ENCODE measurements around the gene ST3GAL5. TPM values are rescaled to one million over a fixed set of nuclear protein-coding genes. Genes with fewer than 3 reads are reported as not detected.
A peak's percentile ranks its signal among the peaks of the same experiment; 100 is the strongest.

Gene ST3GAL5
- total and polyA plus RNA-seq, 8 donors: 58.4 to 108 (median 93.9) TPM

GRCh38 chr2:85878719-85879370, 9.9 kb downstream of the ST3GAL5 start:
- intact Hi-C loops (cut with DNase I): no loop called here
- Histone ChIP-seq H3K27me3 (no peaks in the 10 kb centered on the region), H3K27ac (no peak overlapping the region), H3K4me3 (no peak overlapping the region), H3K4me1 (peaks cover 0 to 36% of the 10 kb centered on the region in 2 donors), H3K36me3 (peaks cover 0 to 8% of the 10 kb centered on the region in 2 donors), H3K9me3 (peaks cover 0 to 6% of the 10 kb centered on the region in 2 donors)
- DNase-seq (no peak), ATAC-seq (peak; percentile 74)
- TF ChIP-seq CTCF (IDR thresholded peaks at IDR 0.05): no peak

DNA sequence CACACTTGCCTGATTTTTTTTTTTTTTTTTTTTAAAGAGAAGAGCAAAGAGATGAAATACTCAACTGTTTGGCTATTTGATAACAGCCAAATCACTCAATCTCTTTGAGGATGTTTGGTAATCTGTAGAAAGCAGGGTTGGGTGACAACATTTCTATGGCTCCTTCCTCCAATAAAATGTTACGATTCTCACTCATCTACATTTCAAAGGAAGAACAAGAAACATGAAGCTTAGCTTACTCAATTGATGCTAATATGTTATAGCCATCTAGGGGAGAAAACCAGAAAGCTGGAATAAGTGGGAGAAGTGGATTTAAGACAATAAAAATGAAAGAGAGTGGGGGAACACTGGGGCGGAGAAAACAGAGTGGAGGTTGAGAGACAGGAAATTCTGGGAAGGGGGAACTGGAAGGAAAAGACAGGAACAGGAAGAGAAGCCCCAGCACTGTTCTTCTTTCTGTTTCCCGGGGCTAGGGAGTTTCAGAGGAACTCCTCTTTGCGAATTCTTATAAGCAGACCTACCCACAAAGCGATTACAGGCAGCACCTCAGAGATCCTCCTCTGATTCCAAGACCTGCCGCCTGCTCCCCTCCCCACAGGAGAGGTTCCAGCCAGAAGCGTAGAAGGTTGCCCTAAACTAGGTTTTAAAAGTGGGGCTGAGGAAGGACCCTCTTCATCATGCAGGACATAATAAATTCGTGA, 13.3 kb downstream of the ST3GAL5 start:
- H3K4me3 ChIP-seq: no peak overlapping the region
- no peak for TF ChIP-seq CTCF (IDR thresholded peaks at IDR 0.05)
- H3K27me3 ChIP-seq: no peaks in the 10 kb centered on the region
- no peak for ATAC-seq
- no peak for DNase-seq
- peaks cover 0 to 36% of the 10 kb centered on the region in 2 donors for H3K4me1 ChIP-seq
- H3K9me3 ChIP-seq: no peaks in the 10 kb centered on the region
- H3K36me3 ChIP-seq: no peaks in the 10 kb centered on the region
- intact Hi-C loops (cut with DNase I): no loop called here
- peak overlapping the region in 1 of 2 donors; percentile 41 for H3K27ac ChIP-seq

DNA sequence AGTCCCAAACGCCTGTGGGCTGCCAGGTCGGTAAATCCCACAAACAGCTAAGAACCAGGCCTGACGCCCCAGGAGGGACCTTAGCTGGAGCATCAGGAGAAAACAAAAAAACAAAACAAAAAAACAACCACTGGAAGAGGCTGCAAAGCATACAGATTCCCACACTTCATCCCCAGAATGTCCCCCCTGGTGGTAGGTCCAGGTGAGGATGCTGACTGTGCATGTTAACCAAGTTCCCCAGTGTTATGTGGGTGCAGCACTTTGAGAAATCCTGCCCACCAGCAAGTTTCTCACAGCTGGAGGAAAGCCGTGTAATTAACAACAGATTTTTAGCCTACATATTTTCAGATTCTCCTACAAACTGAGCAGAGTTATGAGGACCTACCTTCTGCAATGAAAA, 15.1 kb downstream of the ST3GAL5 start:
- no peak overlapping the region for H3K27ac ChIP-seq
- no peak overlapping the region for H3K4me3 ChIP-seq
- TF ChIP-seq CTCF (IDR thresholded peaks at IDR 0.05): no peak
- DNase-seq (no peak), ATAC-seq (no peak)
- H3K36me3 ChIP-seq: no peaks in the 10 kb centered on the region
- H3K9me3 ChIP-seq: no peaks in the 10 kb centered on the region
- peaks cover 0 to 30% of the 10 kb centered on the region in 2 donors for H3K4me1 ChIP-seq
- intact Hi-C loops (cut with DNase I): no loop called here
- no peaks in the 10 kb centered on the region for H3K27me3 ChIP-seq

DNA sequence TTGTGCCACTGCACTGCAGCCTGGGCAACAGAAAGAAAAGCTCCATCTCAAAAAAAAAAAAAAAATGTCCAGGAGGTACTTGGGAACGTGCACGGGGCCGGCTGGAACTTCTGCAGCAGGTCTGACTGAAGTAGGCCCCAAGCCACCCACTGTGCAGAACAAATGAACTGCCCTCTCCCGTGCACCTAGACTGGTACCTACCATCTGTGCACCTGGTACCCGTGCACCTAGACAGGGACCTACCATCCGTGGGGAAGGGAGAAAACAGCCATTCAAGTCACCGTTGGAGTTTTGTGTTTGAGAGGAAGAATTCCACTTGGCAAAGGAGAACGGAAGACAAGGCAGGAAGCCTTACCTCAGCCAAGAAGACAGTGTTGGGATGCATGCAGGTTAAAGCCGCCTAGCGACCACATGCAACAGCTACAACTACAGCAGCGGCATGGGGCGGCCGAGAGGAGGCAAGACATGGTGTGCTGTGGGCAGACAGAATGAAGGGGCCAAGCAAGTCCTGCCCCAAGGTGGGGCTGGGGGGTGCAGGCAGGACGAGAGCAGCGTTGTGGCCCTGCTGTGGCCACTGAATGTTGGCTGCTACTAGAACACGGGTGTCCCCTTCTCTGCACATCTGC, 16.1 kb downstream of the ST3GAL5 start:
- H3K9me3 ChIP-seq: no peaks in the 10 kb centered on the region
- ATAC-seq (no peak), DNase-seq (no peak)
- H3K4me3 ChIP-seq: no peak overlapping the region
- no peaks in the 10 kb centered on the region for H3K36me3 ChIP-seq
- H3K4me1 ChIP-seq: peaks cover 0 to 21% of the 10 kb centered on the region in 2 donors
- intact Hi-C loops (cut with DNase I): no loop called here
- H3K27ac ChIP-seq: no peak overlapping the region
- no peaks in the 10 kb centered on the region for H3K27me3 ChIP-seq
- no peak for TF ChIP-seq CTCF (IDR thresholded peaks at IDR 0.05)

DNA sequence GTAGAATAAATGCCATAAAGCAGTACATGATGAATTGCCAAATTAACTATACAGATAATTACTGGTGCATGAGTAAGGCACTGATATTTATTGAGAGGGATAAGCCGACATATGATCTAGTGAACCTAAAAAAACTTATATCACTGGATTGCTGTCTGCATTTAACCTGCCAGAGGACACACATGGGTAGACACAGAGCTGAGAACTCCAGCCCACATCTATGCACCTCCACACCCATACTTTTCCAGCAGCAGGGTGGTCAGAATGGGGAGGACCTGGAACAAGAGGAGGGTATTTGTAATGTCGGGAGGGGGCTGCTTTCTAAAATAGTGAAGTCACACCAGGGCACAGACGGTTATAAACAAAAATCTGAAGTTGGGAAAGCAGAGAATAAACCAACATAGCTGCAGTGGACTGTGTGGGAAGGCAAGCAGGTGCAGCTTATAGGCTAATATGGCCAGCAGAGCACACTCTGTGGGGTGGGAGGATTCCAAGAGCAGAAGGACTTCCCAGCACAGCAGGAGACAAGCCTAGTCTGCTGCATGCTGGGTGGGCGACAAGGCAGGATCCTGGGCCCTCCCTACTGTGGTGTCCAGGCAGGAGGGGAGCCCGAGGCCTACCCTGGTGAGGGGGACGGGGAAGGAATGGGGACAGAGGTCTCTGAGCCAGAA, 17.2 kb downstream of the ST3GAL5 start:
- Histone ChIP-seq H3K9me3 (no peaks in the 10 kb centered on the region), H3K36me3 (no peaks in the 10 kb centered on the region), H3K4me1 (peaks cover 0 to 16% of the 10 kb centered on the region in 2 donors), H3K4me3 (no peak overlapping the region), H3K27ac (no peak overlapping the region), H3K27me3 (no peaks in the 10 kb centered on the region)
- TF ChIP-seq CTCF (IDR thresholded peaks at IDR 0.05): no peak
- DNase-seq (no peak), ATAC-seq (no peak)
- intact Hi-C loops (cut with DNase I): no loop called here
